ENCODE measurements around the gene SIGMAR1. TPM values are rescaled to one million over a fixed set of nuclear protein-coding genes. Genes with fewer than 3 reads are reported as not detected.

The SIGMAR1 gene
- total RNA-seq, 1 donor from 2014 or later, result 25.6 TPM

GRCh38 chr9:34590381-34591247, 47.0 kb downstream of the SIGMAR1 start:
- DNase-seq (ENCODE audit: missing footprints), result peak; percentile 76
- ATAC-seq, result peak; percentile 20
- intact Hi-C loops (cut with DNase I), result loop anchor here (1.0 to 10.0 kb wide), 3 partner anchors 42 to 186 kb away; no protein-coding TSS in a partner anchor

- ATAC-seq, result no peak
- peak; percentile 72 for DNase-seq (ENCODE audit: missing footprints)
- intact Hi-C loops (cut with DNase I), result loop anchor here (5.0 to 10.0 kb wide), 2 partner anchors 88 to 185 kb away; no protein-coding TSS in a partner anchor
These were observed 47.8 kb downstream of the SIGMAR1 start, which contains the start of gene CNTFR for GRCh38 chr9:34589636-34590380. Gene CNTFR (minus strand): TSS chr9:34589724. CDS start chr9:34568981, 20,743 bp downstream.

GRCh38 chr9:34588671-34589635, 48.6 kb downstream of the SIGMAR1 start:
- ATAC-seq, result no peak

GRCh38 chr9:34587271-34587670, 50.3 kb downstream of the SIGMAR1 start:
- intact Hi-C loops (cut with DNase I), result no loop called here
- no peak for DNase-seq (ENCODE audit: missing footprints)
- no peak for ATAC-seq

More at GRCh38 chr9:34588671-34589635, 48.6 kb downstream of the SIGMAR1 start:
- DNase-seq (ENCODE audit: missing footprints), result peak; percentile 76
- intact Hi-C loops (cut with DNase I), result no loop called here

- ATAC-seq (no peak), DNase-seq (ENCODE audit: missing footprints) (no peak)
- intact Hi-C loops (cut with DNase I), result no loop called here
These were observed 51.5 kb downstream of the SIGMAR1 start for GRCh38 chr9:34585946-34586669.

- ATAC-seq, result no peak
- no peak for DNase-seq (ENCODE audit: missing footprints)
- intact Hi-C loops (cut with DNase I), result no loop called here
These were observed 52.6 kb downstream of the SIGMAR1 start for GRCh38 chr9:34584970-34585369.

Other genes starting within 250 kb of the SIGMAR1 start
- 27.2 TPM for gene FAM219A, start 179.2 kb downstream of the SIGMAR1 start, total RNA-seq
- gene DNAI1, start 179.0 kb downstream of the SIGMAR1 start, total RNA-seq, result not detected
- gene ENHO, start 114.8 kb downstream of the SIGMAR1 start, total RNA-seq, result 0.51 TPM
- gene CNTFR, start 48.1 kb downstream of the SIGMAR1 start, total RNA-seq, result 8.7 TPM
- gene RPP25L, start 25.7 kb downstream of the SIGMAR1 start, total RNA-seq, result 38.3 TPM
- gene DCTN3, start 17.3 kb downstream of the SIGMAR1 start, total RNA-seq, result 133 TPM
- gene ARID3C, start 8.7 kb downstream of the SIGMAR1 start, total RNA-seq, result not detected
- 54.1 TPM for gene GALT, start 8.9 kb upstream of the SIGMAR1 start, total RNA-seq
- gene IL11RA, start 14.4 kb upstream of the SIGMAR1 start, total RNA-seq, result 43.6 TPM
- gene CCL27, start 24.9 kb upstream of the SIGMAR1 start, total RNA-seq, result not detected
- gene CCL19, start 53.5 kb upstream of the SIGMAR1 start, total RNA-seq, result 1.1 TPM
- 12.4 TPM for gene CCL21, start 72.3 kb upstream of the SIGMAR1 start, total RNA-seq